Activated T-cell treated with anti-CD3 and anti-CD28 coated beads, Interleukin-2, amount 50 U/mL, for 4 hours (primary cell): ENCODE measurements around the gene BMERB1. TPM values are rescaled to one million over a fixed set of nuclear protein-coding genes. Genes with fewer than 3 reads are reported as not detected.
"Not testable (repeated sequence)": the region's sequence is repeated elsewhere in the genome, so short reads cannot be mapped to it uniquely, and the experiment has no call there.

Experiments
- ATAC-seq, 2 donors: fragments of 200-7000 bp; cut with Tn5 transposase; one replicate each; pipeline ENCODE4 v1.10.0; 2021
- DNase-seq: peaks from one replicate; pipeline ENCODE4 v3.0.0-alpha.2; 2020
- H3K27me3 Mint-ChIP-seq: one replicate; pipeline ENCODE4 v1.8.0; 2021; ENCODE audit warnings: low read depth, mixed read lengths
- H3K36me3 Mint-ChIP-seq: one replicate; pipeline ENCODE4 v1.8.0; 2022; ENCODE audit warnings: mixed read lengths; ENCODE audit not compliant: insufficient read depth
- H3K4me1 Mint-ChIP-seq: one replicate; pipeline ENCODE4 v1.8.0; 2021; ENCODE audit warnings: low read depth, mixed read lengths
- H3K4me3 Mint-ChIP-seq: one replicate; pipeline ENCODE4 v1.8.0; 2021; ENCODE audit warnings: mild to moderate bottlenecking, moderate library complexity, mixed read lengths
- H3K9me3 Mint-ChIP-seq: one replicate; pipeline ENCODE4 v1.8.0; 2021; ENCODE audit warnings: mixed read lengths
- total RNA-seq, 3 donors: library from RNA; stranded (reverse); gene quantifications; one replicate each; pipeline ENCODE4 v1.2.1, GENCODE V29; 2021

The BMERB1 gene
- total RNA-seq, 3 donors from 2014 or later = 15.4 to 20.8 (median 19.0) TPM

DNA sequence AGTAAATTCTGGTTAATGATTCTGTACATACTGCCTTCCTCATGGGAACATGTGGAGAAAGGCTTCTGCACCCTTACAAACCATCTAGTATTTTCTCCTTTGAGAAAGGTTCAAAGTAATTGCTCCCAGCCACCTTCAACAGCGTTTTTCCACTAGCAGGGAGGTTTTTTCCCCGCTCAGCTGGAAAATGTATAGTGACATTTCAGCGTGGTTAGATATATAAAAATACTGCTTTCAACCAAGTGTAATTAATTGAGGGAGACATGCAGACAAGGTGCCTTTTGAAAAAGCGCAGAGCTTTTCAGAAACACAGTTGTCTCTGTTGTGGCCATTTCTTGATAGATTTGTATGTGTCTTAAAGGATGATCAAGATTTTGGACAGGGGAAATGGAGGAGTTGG lies 5.1 kb downstream of the BMERB1 start:
- no peak for DNase-seq
- peaks cover 11% of the 10 kb centered on the region for H3K27me3 Mint-ChIP-seq
- H3K9me3 Mint-ChIP-seq = no peaks in the 10 kb centered on the region
- H3K4me1 Mint-ChIP-seq = peaks cover 9% of the 10 kb centered on the region
- no peak overlapping the region for H3K4me3 Mint-ChIP-seq
- H3K36me3 Mint-ChIP-seq = no peaks in the 10 kb centered on the region
- ATAC-seq = no peak

DNA sequence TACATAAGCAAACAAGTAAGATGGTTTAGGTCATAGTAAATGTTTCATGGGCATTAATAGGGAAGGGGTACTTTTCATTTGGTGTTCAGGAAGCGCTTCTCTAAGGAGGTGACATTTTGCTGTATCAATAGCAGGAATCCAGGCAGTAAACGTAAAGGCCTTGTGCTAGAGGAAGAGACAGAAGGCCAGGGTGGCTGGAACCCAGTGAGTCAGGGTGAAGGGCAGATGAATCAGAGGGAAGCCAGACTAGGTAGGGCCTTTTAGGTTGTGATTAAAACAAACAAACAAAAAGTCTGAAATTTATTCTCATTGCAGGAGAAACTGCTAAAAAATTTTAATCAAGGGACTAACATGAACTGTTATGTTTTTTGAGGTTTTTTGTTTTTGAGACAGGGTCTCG lies 6.5 kb downstream of the BMERB1 start:
- no peak for ATAC-seq
- Mint-ChIP-seq H3K27me3 (peaks cover 2% of the 10 kb centered on the region), H3K9me3 (peaks cover 6% of the 10 kb centered on the region), H3K4me1 (peaks cover under 1% of the 10 kb centered on the region), H3K4me3 (no peak overlapping the region), H3K36me3 (no peaks in the 10 kb centered on the region)
- DNase-seq = no peak

DNA sequence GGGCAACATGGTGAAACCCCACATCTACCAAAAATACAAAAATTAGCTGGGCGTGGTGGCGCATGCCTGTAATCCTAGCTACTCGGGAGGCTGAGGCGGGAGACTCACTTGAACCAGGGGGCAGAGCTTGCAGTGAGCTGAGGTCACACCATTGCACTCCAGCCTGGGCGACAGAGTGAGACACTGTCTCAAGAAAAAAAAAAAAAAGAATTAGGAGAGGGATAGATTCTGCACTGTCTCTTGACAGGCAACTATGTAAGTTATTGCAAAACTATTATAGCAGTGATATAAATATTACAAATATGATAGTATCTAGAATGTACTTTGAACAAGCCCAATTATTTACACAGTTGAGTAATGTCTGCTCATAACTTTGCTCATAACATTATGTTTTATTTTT lies 7.8 kb downstream of the BMERB1 start:
- not testable (repeated sequence) for H3K36me3 Mint-ChIP-seq, H3K4me3 Mint-ChIP-seq, ATAC-seq, H3K9me3 Mint-ChIP-seq, DNase-seq, H3K4me1 Mint-ChIP-seq, H3K27me3 Mint-ChIP-seq

DNA sequence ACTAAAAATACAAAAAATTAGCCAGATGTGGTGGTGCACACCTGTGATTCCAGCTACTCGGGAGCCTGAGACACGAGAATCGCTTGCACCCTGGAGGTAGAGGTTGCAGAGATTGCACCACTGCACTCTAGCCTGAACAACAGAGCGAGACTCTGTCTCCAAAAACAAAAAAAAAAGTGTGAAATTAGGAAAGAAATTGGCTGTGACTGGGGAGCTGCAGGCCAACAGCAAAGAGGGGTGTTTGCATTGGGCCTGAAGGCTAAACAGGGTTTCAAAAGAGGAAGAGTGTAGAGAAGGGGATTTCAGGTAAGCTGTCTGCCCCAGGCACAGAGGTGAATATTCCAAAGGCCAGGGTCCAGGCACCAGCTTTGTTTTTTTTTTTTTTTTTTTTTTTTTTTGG lies 9.4 kb downstream of the BMERB1 start:
- no peaks in the 10 kb centered on the region for H3K27me3 Mint-ChIP-seq
- DNase-seq = no peak
- H3K4me1 Mint-ChIP-seq = no peaks in the 10 kb centered on the region
- peaks cover 2% of the 10 kb centered on the region for H3K36me3 Mint-ChIP-seq
- no peak overlapping the region for H3K4me3 Mint-ChIP-seq
- ATAC-seq = no peak
- H3K9me3 Mint-ChIP-seq = peaks cover 6% of the 10 kb centered on the region

DNA sequence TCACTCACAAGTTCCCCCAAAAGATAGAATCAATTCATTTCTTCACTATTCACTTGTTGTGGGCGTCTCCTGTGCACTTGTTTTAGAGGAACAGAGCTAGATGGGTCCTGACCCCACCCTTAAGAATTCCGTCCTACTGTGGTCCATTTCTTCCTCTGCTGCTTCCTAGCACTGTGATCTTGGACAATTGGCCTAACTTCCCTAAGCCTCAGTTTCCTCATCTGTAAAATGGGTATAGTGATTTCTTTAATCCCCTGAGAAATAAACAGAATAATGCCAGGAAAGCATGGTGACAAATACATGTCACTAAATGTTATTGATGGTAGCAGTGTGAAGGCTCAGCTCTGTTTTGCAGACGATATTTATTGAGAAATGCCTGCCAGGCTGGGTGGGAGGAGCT lies 9.9 kb downstream of the BMERB1 start:
- Mint-ChIP-seq H3K4me3 (no peak overlapping the region), H3K27me3 (no peaks in the 10 kb centered on the region), H3K9me3 (peaks cover 6% of the 10 kb centered on the region), H3K36me3 (peaks cover 2% of the 10 kb centered on the region), H3K4me1 (no peaks in the 10 kb centered on the region)
- ATAC-seq (no peak), DNase-seq (no peak)

DNA sequence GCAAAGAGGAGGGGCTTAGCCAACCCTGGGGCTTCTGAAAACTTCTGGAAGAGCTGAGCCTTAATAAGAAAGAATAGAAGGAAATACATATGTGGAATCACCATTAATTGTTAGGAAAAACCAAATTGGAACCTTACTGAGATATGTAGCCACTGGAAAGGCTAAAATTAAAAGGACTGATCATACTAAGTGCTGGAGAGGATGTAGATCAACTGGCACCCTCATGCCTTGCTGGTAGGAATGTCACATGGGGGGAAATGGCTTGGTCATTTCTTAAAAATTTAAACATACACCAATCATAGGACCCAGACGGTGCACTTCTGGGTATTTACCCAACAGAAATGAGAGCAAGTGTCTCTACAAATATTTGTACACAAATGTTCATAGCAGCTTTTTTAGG lies 11.1 kb downstream of the BMERB1 start:
- Mint-ChIP-seq H3K27me3 (no peaks in the 10 kb centered on the region), H3K4me3 (no peak overlapping the region), H3K4me1 (no peaks in the 10 kb centered on the region), H3K36me3 (peaks cover 2% of the 10 kb centered on the region), H3K9me3 (peaks cover 6% of the 10 kb centered on the region)
- ATAC-seq = no peak
- DNase-seq = no peak

DNA sequence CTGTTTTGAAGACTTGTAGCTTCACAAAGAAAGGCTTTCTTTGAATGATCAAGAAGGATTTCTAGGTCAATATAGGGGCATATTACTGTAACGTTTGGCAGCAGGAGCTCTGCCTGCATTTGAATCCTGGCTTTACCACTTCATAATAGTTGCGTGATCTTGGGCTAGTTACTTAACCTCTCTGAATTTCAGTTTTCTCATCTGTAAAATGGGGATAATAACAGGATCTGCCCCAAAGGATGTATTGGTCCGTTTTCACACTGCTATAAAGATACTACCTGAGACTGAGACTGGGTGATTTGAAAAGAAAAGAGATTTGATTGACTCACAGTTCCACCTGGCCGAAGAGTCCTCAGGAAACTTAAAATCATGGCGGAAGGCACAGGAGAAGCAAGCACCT lies 12.5 kb downstream of the BMERB1 start:
- H3K9me3 Mint-ChIP-seq = peaks cover 6% of the 10 kb centered on the region
- no peak for ATAC-seq
- no peak overlapping the region for H3K4me3 Mint-ChIP-seq
- H3K36me3 Mint-ChIP-seq = peaks cover 2% of the 10 kb centered on the region
- no peaks in the 10 kb centered on the region for H3K27me3 Mint-ChIP-seq
- DNase-seq = no peak
- H3K4me1 Mint-ChIP-seq = no peaks in the 10 kb centered on the region

DNA sequence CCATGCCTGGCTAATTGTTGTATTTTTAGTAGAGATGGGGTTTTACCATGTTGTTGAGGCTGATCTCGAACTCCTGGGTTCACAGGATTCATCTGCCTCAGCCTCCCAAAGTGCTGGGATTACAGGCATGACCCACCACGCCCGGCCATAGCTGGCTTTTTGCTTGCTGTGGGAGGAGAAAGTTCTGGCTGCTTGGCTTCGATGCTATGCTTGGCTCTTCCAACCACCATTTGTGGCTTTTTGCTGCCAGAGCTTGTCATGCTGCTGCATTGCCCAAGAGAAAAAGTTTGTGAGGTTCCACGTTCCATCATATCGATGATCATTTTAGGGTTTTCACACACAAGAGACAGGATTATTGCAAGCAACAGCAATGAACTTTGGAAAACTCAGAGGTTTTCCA lies 16.2 kb downstream of the BMERB1 start:
- peaks cover 2% of the 10 kb centered on the region for H3K36me3 Mint-ChIP-seq
- H3K9me3 Mint-ChIP-seq = no peaks in the 10 kb centered on the region
- no peak for DNase-seq
- H3K4me1 Mint-ChIP-seq = no peaks in the 10 kb centered on the region
- no peak for ATAC-seq
- no peaks in the 10 kb centered on the region for H3K27me3 Mint-ChIP-seq
- H3K4me3 Mint-ChIP-seq = no peak overlapping the region

DNA sequence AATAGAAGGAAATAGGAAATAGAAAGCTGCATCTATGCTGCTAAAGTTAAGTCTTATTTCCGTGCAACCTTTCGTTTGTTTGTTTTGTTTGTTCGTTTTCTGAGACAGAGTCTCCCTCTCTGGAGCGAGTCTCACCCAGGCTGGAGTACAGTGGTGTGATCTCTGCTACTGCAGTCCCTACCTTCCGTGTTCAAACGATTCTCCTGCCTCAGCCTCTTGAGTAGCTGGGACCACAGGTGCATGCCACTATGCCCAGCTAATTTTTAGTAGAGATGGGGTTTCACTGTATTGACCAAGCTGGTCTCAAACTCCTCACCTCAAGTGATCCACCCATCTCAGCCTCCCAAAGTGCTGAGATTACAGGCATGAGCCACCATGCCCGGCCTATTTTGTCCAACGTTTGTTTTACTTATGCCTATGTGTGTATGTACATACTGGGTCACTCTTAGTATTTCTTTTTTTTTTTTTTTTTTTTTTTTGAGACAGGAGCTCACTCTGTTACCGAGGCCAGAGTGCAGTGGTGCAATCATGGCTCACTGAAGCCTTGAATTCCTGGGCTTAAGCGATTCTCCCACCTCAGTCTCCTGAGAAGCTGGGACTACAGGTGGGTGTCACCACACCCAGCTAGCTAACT lies 16.8 kb downstream of the BMERB1 start:
- no peaks in the 10 kb centered on the region for H3K9me3 Mint-ChIP-seq
- no peak overlapping the region for H3K4me3 Mint-ChIP-seq
- H3K4me1 Mint-ChIP-seq = no peaks in the 10 kb centered on the region
- H3K36me3 Mint-ChIP-seq = peaks cover 2% of the 10 kb centered on the region
- ATAC-seq (no peak), DNase-seq (no peak)
- H3K27me3 Mint-ChIP-seq = no peaks in the 10 kb centered on the region

DNA sequence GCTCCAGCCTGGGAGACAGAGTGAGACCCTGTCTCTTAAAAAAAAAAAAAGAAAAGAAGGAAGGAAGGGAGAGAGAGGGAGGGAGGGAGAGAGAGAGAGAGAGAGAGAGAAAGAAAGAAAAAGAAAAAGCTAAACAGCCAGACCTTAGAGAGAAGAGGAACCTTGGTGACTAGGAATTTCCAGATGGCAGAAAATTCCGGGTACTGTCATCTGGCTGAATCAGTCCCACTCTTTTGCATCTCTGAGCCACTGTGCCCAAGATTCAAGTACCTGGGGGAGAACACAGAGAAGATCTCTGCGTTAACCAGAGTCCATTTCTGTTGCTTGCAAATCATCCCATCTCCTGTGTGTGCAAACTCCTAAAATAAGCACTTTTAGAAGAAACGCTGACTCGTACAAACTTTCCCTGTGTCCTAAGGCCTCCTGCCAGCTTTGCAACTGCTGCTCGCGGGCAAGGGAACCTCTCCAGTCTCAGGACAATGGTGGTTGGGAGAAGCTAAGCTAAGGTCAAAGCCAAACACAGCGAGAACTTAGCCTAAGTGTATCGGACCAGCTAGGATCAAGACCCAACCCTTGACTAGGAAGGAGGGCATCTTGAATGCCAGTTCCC lies 18.0 kb downstream of the BMERB1 start:
- Mint-ChIP-seq H3K4me3 (no peak overlapping the region), H3K36me3 (peaks cover 2% of the 10 kb centered on the region), H3K9me3 (no peaks in the 10 kb centered on the region), H3K4me1 (no peaks in the 10 kb centered on the region), H3K27me3 (no peaks in the 10 kb centered on the region)
- no peak for ATAC-seq
- no peak for DNase-seq

DNA sequence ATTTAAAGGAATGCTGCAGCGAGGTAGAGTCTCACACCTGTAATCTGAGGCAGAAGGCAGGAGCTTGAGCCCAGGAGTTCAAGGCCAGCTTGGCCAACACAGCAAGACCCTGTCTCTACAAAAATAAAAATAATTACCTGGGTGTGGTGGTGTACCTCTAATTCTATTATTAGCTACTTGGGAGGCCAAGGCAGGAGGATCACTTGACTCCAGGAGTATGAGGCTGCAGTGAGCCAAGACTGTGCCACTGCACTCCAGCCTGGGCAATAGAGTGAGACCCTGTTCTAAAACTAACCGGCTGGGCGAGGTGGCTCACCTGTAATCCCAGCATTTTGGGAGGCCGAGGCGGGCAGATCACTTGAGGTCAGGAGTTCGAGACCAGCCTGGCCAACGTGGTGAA lies 18.9 kb downstream of the BMERB1 start:
- H3K27me3 Mint-ChIP-seq, H3K36me3 Mint-ChIP-seq, H3K4me3 Mint-ChIP-seq, H3K9me3 Mint-ChIP-seq, H3K4me1 Mint-ChIP-seq, DNase-seq, ATAC-seq: not testable (repeated sequence)

DNA sequence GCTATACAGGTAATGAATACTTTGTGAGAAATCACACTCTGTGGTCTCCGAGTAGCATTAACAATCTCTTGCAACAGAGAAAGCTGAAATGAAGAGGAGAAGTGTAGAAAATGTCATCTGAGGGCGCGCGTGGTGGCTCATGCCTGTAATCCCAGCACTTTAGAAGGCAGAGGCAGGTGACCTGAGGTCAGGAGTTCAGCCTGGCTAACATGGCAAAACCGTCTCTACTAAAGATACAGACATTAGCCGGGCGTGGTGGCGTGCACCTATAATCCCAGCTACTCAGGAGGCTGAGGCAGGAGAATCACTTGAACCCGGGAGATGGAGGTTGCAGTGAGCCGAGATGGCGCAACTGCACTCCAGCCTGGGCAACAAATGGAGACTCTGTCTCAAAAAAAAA lies 20.5 kb downstream of the BMERB1 start:
- not testable (repeated sequence) for H3K4me1 Mint-ChIP-seq, H3K4me3 Mint-ChIP-seq, DNase-seq, H3K27me3 Mint-ChIP-seq, H3K9me3 Mint-ChIP-seq, H3K36me3 Mint-ChIP-seq, ATAC-seq

DNA sequence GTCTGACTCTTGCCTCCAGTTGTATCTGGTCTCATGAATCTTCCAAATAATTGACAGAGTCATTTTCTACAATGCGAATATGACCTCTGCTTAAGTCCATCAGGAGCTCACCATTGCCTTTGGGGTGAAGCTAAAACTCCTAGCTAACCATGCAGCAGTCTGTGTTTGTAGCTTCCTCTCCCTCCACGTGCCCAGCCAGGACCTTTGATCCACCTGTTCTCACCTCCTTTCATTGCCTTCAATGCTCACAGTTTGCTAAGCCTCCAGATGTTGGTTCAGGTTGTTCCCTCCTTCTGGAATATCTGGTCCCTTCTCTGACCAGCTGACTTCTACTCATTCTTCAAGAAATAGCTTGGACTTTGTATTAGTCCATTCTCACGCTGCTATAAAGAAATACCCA lies 23.0 kb downstream of the BMERB1 start:
- Mint-ChIP-seq H3K4me3 (no peak overlapping the region), H3K36me3 (no peaks in the 10 kb centered on the region), H3K4me1 (no peaks in the 10 kb centered on the region), H3K9me3 (no peaks in the 10 kb centered on the region), H3K27me3 (no peaks in the 10 kb centered on the region)
- ATAC-seq (no peak), DNase-seq (no peak)

DNA sequence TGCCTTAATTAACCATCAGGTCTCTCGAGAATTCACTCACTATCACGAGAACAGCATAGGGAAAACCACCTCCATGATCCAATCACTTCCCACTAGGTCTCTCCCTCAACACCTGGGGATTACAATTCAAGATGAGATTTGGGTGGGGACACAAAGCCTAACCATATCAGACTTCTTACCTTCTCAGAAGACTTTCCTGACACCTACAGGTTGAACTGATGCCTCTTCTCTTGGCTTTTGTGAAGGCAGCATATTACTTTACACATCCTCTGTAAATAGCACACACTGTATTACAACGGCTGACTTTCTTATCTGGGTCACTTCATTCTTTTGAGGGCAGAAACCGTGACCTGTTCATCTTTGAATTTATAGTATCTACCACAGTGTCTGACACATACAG lies 23.6 kb downstream of the BMERB1 start:
- H3K9me3 Mint-ChIP-seq = no peaks in the 10 kb centered on the region
- ATAC-seq (no peak), DNase-seq (no peak)
- H3K27me3 Mint-ChIP-seq = no peaks in the 10 kb centered on the region
- no peaks in the 10 kb centered on the region for H3K4me1 Mint-ChIP-seq
- no peaks in the 10 kb centered on the region for H3K36me3 Mint-ChIP-seq
- H3K4me3 Mint-ChIP-seq = no peak overlapping the region

DNA sequence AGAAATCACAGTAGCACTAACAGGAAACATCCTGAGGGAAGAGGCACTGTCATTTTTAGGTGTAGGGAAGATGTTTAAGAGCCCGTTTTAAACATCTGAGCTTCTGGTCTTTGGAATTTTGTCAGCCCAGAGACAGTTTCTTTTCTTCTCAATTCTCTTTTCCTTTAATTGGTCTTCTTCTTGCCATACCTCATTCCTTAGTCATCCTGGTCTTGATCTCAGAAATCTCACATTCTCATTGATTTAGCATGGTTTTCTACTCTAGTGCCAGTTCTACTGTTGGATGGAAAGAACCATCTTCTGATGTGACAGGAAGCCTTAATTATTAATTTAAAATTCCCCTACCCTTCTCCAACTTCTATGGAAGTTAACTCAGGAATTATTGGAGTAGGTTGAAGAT lies 25.4 kb downstream of the BMERB1 start:
- H3K9me3 Mint-ChIP-seq = no peaks in the 10 kb centered on the region
- no peaks in the 10 kb centered on the region for H3K4me1 Mint-ChIP-seq
- no peaks in the 10 kb centered on the region for H3K36me3 Mint-ChIP-seq
- no peaks in the 10 kb centered on the region for H3K27me3 Mint-ChIP-seq
- DNase-seq (no peak), ATAC-seq (no peak)
- no peak overlapping the region for H3K4me3 Mint-ChIP-seq
